PFSK-1 (cell line): ENCODE results near the gene SCUBE2.

Experiments
- FOXP2 ChIP-seq: optimal IDR thresholded peaks from 2 replicates; pipeline ENCODE3; 2011; ENCODE audit warnings: borderline replicate concordance, control low read depth, inconsistent platforms; ENCODE audit not compliant: insufficient read depth; ENCODE audit errors: extremely low read length, extremely low read depth
- POLR2AphosphoS5 ChIP-seq: IDR thresholded peaks from 2 replicates; pipeline ENCODE4 v1.6.1; 2012; ENCODE audit warnings: low read depth, mild to moderate bottlenecking, control low read depth, low read length, moderate library complexity
- REST ChIP-seq, 2 experiments: IDR thresholded peaks; 2 replicates each; pipeline versions ENCODE4 v1.6.1 to v1.8.0; 2011 to 2012; ENCODE audit warnings: low read depth in 2 of 2, low read length in 2 of 2, control low read depth in 1 of 2, inconsistent platforms in 1 of 2, mild to moderate bottlenecking in 1 of 2, moderate library complexity in 1 of 2; ENCODE audit not compliant: insufficient read depth in 1 of 2
- SIN3A ChIP-seq: IDR thresholded peaks from 2 replicates; pipeline ENCODE4 v1.6.1; 2012; ENCODE audit warnings: mild to moderate bottlenecking, low read length, moderate library complexity, borderline replicate concordance; ENCODE audit not compliant: insufficient read depth
- TAF1 ChIP-seq: IDR thresholded peaks from 2 replicates; pipeline ENCODE4 v1.6.1; 2012; ENCODE audit warnings: low read length, control low read depth, borderline replicate concordance; ENCODE audit not compliant: insufficient read depth

Gene SCUBE2

DNA sequence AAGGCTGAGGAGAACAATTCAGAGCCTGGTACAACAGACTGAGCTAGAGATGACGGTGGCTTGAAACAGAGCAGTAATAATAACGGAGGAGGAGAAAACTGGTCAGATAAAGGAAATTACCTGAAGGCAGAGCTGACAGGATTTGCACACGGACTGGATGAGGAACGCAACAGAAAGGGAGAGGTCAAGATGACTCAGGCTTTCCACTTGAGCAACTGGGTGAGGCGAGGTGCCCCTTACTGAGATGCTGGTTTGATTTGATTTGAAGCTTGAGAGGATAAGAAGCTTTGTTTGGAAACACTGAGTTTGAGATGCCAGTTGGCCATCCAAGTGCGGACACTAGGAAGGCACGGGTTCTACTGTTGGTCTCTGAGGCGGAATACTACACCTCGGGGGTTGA lies 52.2 kb downstream of the SCUBE2 start:
- TF ChIP-seq FOXP2 = no peak
- no peak for TF ChIP-seq REST (IDR thresholded peaks at IDR 0.05; ENCODE audit: insufficient read depth in 1 of 2, low read depth in 2 of 2, low read length in 2 of 2)
- TF ChIP-seq TAF1 = no peak

DNA sequence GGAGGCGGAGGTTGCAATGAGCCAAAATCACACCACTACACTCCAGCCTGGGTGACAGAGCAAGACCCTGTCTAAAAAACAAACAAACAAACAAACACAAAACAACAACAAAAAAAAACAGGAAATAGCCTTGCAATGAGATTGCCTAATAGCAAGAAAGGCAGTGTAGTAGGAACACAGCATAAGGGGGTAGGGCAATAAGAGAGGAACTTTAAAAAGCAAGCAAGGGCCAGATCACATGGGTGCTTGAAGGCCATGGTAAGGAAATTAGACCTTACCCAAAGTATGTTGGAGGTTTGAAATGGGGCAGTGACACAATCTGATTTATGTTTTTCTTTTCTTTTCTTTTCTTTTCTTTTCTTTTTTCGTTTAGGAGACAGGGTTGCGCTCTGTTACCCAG lies 52.9 kb downstream of the SCUBE2 start:
- TF ChIP-seq POLR2AphosphoS5 (no peak), FOXP2 (no peak), SIN3A (no peak), REST (IDR thresholded peaks at IDR 0.05; ENCODE audit: insufficient read depth in 1 of 2, low read depth in 2 of 2, low read length in 2 of 2) (no peak), TAF1 (no peak)

GRCh38 chr11:9037963-9038362 lies 53.4 kb downstream of the SCUBE2 start:
- TF ChIP-seq REST (IDR thresholded peaks at IDR 0.05; ENCODE audit: insufficient read depth in 1 of 2, low read depth in 2 of 2, low read length in 2 of 2) = no peak

GRCh38 chr11:9037046-9037780 lies 54.2 kb downstream of the SCUBE2 start:
- TF ChIP-seq POLR2AphosphoS5 = no peak
- no peak for TF ChIP-seq SIN3A
- TF ChIP-seq TAF1 = no peak
- TF ChIP-seq REST (IDR thresholded peaks at IDR 0.05; ENCODE audit: insufficient read depth in 1 of 2, low read depth in 2 of 2, low read length in 2 of 2) = no peak
- no peak for TF ChIP-seq FOXP2

GRCh38 chr11:9030601-9031000 lies 60.8 kb downstream of the SCUBE2 start:
- TF ChIP-seq POLR2AphosphoS5 (no peak), TAF1 (no peak), SIN3A (no peak)
